Osteoblast (primary cell): Measurements from ENCODE around the gene NAB2. TPM values are rescaled to one million over a fixed set of nuclear protein-coding genes. Genes with fewer than 3 reads are reported as not detected.

Source experiments
- DNase-seq: peaks from one replicate; pipeline ENCODE4 v3.0.0; 2011; ENCODE audit warnings: low spot score, mixed read lengths; ENCODE audit not compliant: insufficient read length; ENCODE audit errors: missing footprints
- H2AFZ ChIP-seq: 2 replicates; pipeline ENCODE4 v1.6.0; 2011; ENCODE audit warnings: mild to moderate bottlenecking, low read length
- H3K27ac ChIP-seq: 2 replicates; pipeline ENCODE4 v1.5.1; 2011; ENCODE audit warnings: mild to moderate bottlenecking, low read depth, low read length, moderate library complexity
- H3K27me3 ChIP-seq: 2 replicates; pipeline ENCODE4 v1.6.0; 2012; ENCODE audit warnings: mild to moderate bottlenecking, control low read depth, inconsistent platforms, low read length, moderate library complexity; ENCODE audit not compliant: insufficient read depth
- H3K36me3 ChIP-seq: 2 replicates; pipeline ENCODE4 v1.5.1; 2011; ENCODE audit warnings: mild to moderate bottlenecking, low read length, control low read depth, moderate library complexity; ENCODE audit not compliant: insufficient read depth
- H3K4me1 ChIP-seq: 2 replicates; pipeline ENCODE4 v1.5.1; 2011; ENCODE audit warnings: mild to moderate bottlenecking, low read length, control low read depth, moderate library complexity; ENCODE audit not compliant: insufficient read depth
- H3K4me2 ChIP-seq: 2 replicates; pipeline ENCODE4 v1.6.0; 2011; ENCODE audit warnings: mild to moderate bottlenecking, low read length; ENCODE audit not compliant: insufficient read depth
- H3K4me3 ChIP-seq: fragments of 200-600 bp; sonication (generic); 3 replicates; pipeline ENCODE4 v1.5.1; 2012; ENCODE audit warnings: mild to moderate bottlenecking, low read length, inconsistent platforms; ENCODE audit not compliant: insufficient read depth
- H3K79me2 ChIP-seq: 2 replicates; pipeline ENCODE4 v1.6.0; 2012; ENCODE audit warnings: mild to moderate bottlenecking, low read length, control low read depth, inconsistent platforms; ENCODE audit not compliant: insufficient read depth
- H3K9me3 ChIP-seq: 2 replicates; pipeline ENCODE4 v1.5.1; 2011; ENCODE audit warnings: low read depth, low read length, control low read depth
- H4K20me1 ChIP-seq: 2 replicates; pipeline ENCODE4 v1.6.0; 2012; ENCODE audit warnings: mild to moderate bottlenecking, low read length, control low read depth; ENCODE audit not compliant: insufficient read depth
- CTCF ChIP-seq: IDR thresholded peaks from 2 replicates; pipeline ENCODE4 v1.5.1; 2011; ENCODE audit warnings: mild to moderate bottlenecking, low read depth, low read length, moderate library complexity; ENCODE audit errors: extremely low read depth
- total RNA-seq: library from RNA; depleted of rRNA; stranded (reverse); fragments of >200 nt; gene quantifications from 2 replicates; pipeline ENCODE4 v1.2.3, GENCODE V29; 2012

The NAB2 gene
- total RNA-seq, 1 donor: 70.9 TPM

- Histone ChIP-seq H2AFZ (no peak overlapping the region), H3K4me3 (no peak overlapping the region), H3K9me3 (no peaks in the 10 kb centered on the region), H3K79me2 (peaks cover 18% of the 10 kb centered on the region), H3K4me1 (peaks cover 45% of the 10 kb centered on the region), H3K27ac (peak overlapping the region; percentile 48), H3K36me3 (peaks cover 73% of the 10 kb centered on the region), H3K4me2 (no peak overlapping the region), H3K27me3 (no peaks in the 10 kb centered on the region), H4K20me1 (peaks cover 25% of the 10 kb centered on the region)
- no peak for TF ChIP-seq CTCF
- DNase-seq: peak; percentile 81
Observed at GRCh38 chr12:57096748-57097553, 8.0 kb downstream of the NAB2 start.

GRCh38 chr12:57097554-57097835 is 8.6 kb downstream of the NAB2 start:
- Histone ChIP-seq H4K20me1 (peaks cover 19% of the 10 kb centered on the region), H3K79me2 (peaks cover 12% of the 10 kb centered on the region), H3K27me3 (no peaks in the 10 kb centered on the region), H3K36me3 (peaks cover 72% of the 10 kb centered on the region), H3K4me1 (peaks cover 39% of the 10 kb centered on the region), H3K4me2 (no peak overlapping the region), H3K9me3 (no peaks in the 10 kb centered on the region), H3K4me3 (no peak overlapping the region), H2AFZ (no peak overlapping the region), H3K27ac (peak overlapping the region; percentile 48)
- DNase-seq: peak; percentile 50
- TF ChIP-seq CTCF: no peak

- no peak overlapping the region for H3K4me2 ChIP-seq
- H3K36me3 ChIP-seq: peaks cover 66% of the 10 kb centered on the region
- H2AFZ ChIP-seq: no peak overlapping the region
- no peak for TF ChIP-seq CTCF
- peaks cover 3% of the 10 kb centered on the region for H3K79me2 ChIP-seq
- H3K9me3 ChIP-seq: no peaks in the 10 kb centered on the region
- H3K27ac ChIP-seq: peak overlapping the region; percentile 10
- H3K27me3 ChIP-seq: no peaks in the 10 kb centered on the region
- peak; percentile 15 for DNase-seq
- peaks cover 12% of the 10 kb centered on the region for H4K20me1 ChIP-seq
- H3K4me3 ChIP-seq: no peak overlapping the region
- peaks cover 30% of the 10 kb centered on the region for H3K4me1 ChIP-seq
Observed at GRCh38 chr12:57098546-57098945, 9.6 kb downstream of the NAB2 start.

- H3K36me3 ChIP-seq: peaks cover 69% of the 10 kb centered on the region
- no peaks in the 10 kb centered on the region for H3K9me3 ChIP-seq
- H4K20me1 ChIP-seq: peaks cover 9% of the 10 kb centered on the region
- H3K4me1 ChIP-seq: peaks cover 25% of the 10 kb centered on the region
- peak; percentile 70 for DNase-seq
- H3K79me2 ChIP-seq: no peaks in the 10 kb centered on the region
- H3K27ac ChIP-seq: peak overlapping the region; percentile 10
- no peaks in the 10 kb centered on the region for H3K27me3 ChIP-seq
- TF ChIP-seq CTCF: no peak
- H2AFZ ChIP-seq: no peak overlapping the region
- H3K4me2 ChIP-seq: no peak overlapping the region
- no peak overlapping the region for H3K4me3 ChIP-seq
Observed at GRCh38 chr12:57099047-57099714, 10.3 kb downstream of the NAB2 start.
